ENCODE results near the gene SND1.

GRCh38 chr7:127620406-127621233 is 31.4 kb upstream of the SND1 start:
- TF ChIP-seq REST (IDR thresholded peaks at IDR 0.05), result no peak
- TF ChIP-seq FOXA1 (IDR thresholded peaks at IDR 0.05), result no peak
- no peak for TF ChIP-seq ZBTB33 (IDR thresholded peaks at IDR 0.05)
- TF ChIP-seq ATF3 (IDR thresholded peaks at IDR 0.05), result no peak
- no peak for TF ChIP-seq CTCF (IDR thresholded peaks at IDR 0.05; ENCODE audit: low read depth, low read length, missing input control)
- no peak for TF ChIP-seq TAF1 (conservative IDR thresholded peaks at IDR 0.05)
- TF ChIP-seq JUND (IDR thresholded peaks at IDR 0.05), result no peak
- no peak for TF ChIP-seq RAD21 (IDR thresholded peaks at IDR 0.05)
- no peak for TF ChIP-seq EGR1 (IDR thresholded peaks at IDR 0.05; ENCODE audit: low read depth in 2 of 2)
- no peak for TF ChIP-seq FOXA2 (IDR thresholded peaks at IDR 0.05)
- TF ChIP-seq GABPA (IDR thresholded peaks at IDR 0.05 in 1 of 2, conservative IDR thresholded peaks at IDR 0.05 in 1 of 2), result no peak

Measured in liver (tissue), 3 donors.